T-cell (primary cell): Measurements from ENCODE around the gene RPL7A. TPM values are rescaled to one million over a fixed set of nuclear protein-coding genes. Genes with fewer than 3 reads are reported as not detected.
"Not testable (repeated sequence)": the region's sequence is repeated elsewhere in the genome, so short reads cannot be mapped to it uniquely, and the experiment has no call there.

Experiments used
- ATAC-seq, 4 experiments: fragments of 200-7000 bp in 3 of 4; fragments of 150-1000 bp in 1 of 4; cut with Tn5 transposase; replicated peaks in 1 of 4; 1 replicate in 3 of 4; 2 replicates in 1 of 4; pipeline ENCODE4 v1.10.0; 2021; ENCODE audit warnings: moderate library complexity in 3 of 4, mild to moderate bottlenecking in 2 of 4, moderate number of reproducible peaks in 1 of 4
- CTCF ChIA-PET, 2 donors: fragments of 300-600 bp; sonication (Branson Sonifier 250); formaldehyde crosslinking; loops; one replicate each; lab custom pipeline; 2022; ENCODE audit warnings: antibody characterized with exemption in 2 of 2; lab: Charles Lee
- POLR2A ChIA-PET, 2 donors: fragments of 300-600 bp; sonication (Branson Sonifier 250); formaldehyde crosslinking; loops; one replicate each; lab custom pipeline; 2022; ENCODE audit warnings: antibody characterized with exemption in 2 of 2; lab: Charles Lee
- DNase-seq, 35 experiments: peaks; one replicate each; pipeline versions ENCODE4 v3.0.0 to v3.0.0-alpha.2; 2013 to 2023
- H3K27ac ChIP-seq: one replicate; pipeline ENCODE4 v1.5.1; 2013; ENCODE audit warnings: low read length
- H3K27me3 ChIP-seq, 2 experiments: replicated peaks in 1 of 2; 1 replicate in 1 of 2; 2 replicates in 1 of 2; pipeline versions ENCODE4 v1.6.1 to v1.7.0; 2013; ENCODE audit warnings: low read length in 1 of 2, mixed read lengths in 1 of 2; ENCODE audit not compliant: control insufficient read depth in 2 of 2, insufficient read depth in 2 of 2; ENCODE audit errors: extremely low read depth in 1 of 2
- H3K36me3 ChIP-seq, 2 donors: 1 replicate in 1 of 2; 2 replicates in 1 of 2; pipeline versions ENCODE4 v1.6.1 to v1.7.0; 2013; ENCODE audit warnings: low read length in 1 of 2; ENCODE audit not compliant: control insufficient read depth in 2 of 2, insufficient read depth in 1 of 2; ENCODE audit errors: extremely low read depth in 1 of 2
- H3K4me1 ChIP-seq, 2 experiments: 1 replicate in 1 of 2; 2 replicates in 1 of 2; pipeline versions ENCODE4 v1.6.1 to v1.7.0; 2013; ENCODE audit warnings: low read length in 2 of 2, mixed read lengths in 1 of 2; ENCODE audit not compliant: insufficient read depth in 2 of 2, control insufficient read depth in 1 of 2; ENCODE audit errors: extremely low read depth in 1 of 2
- H3K4me3 ChIP-seq, 2 donors: 1 replicate in 1 of 2; 2 replicates in 1 of 2; pipeline versions ENCODE4 v1.5.1 to v1.7.0; 2013; ENCODE audit warnings: mild to moderate bottlenecking in 2 of 2, low read length in 1 of 2, moderate library complexity in 1 of 2; ENCODE audit not compliant: control insufficient read depth in 1 of 2; ENCODE audit errors: extremely low read depth in 1 of 2
- H3K9me3 ChIP-seq: 2 replicates; pipeline ENCODE4 v1.7.0; 2013
- H3K27ac Mint-ChIP-seq, 2 donors: one replicate each; pipeline ENCODE4 v1.8.0; 2020 to 2021; ENCODE audit warnings: mild to moderate bottlenecking in 2 of 2, mixed read lengths in 2 of 2
- H3K27me3 Mint-ChIP-seq, 2 donors: one replicate each; pipeline ENCODE4 v1.8.0; 2021 to 2022; ENCODE audit warnings: mixed read lengths in 2 of 2
- H3K36me3 Mint-ChIP-seq: one replicate; pipeline ENCODE4 v1.8.0; 2021; ENCODE audit warnings: mixed read lengths
- H3K4me1 Mint-ChIP-seq, 3 donors: one replicate each; pipeline ENCODE4 v1.8.0; 2020 to 2022; ENCODE audit warnings: mixed read lengths in 3 of 3, mild to moderate bottlenecking in 1 of 3
- H3K4me3 Mint-ChIP-seq, 3 donors: one replicate each; pipeline ENCODE4 v1.8.0; 2020 to 2022; ENCODE audit warnings: mild to moderate bottlenecking in 3 of 3, mixed read lengths in 3 of 3, moderate library complexity in 3 of 3
- H3K9me3 Mint-ChIP-seq, 3 donors: one replicate each; pipeline ENCODE4 v1.8.0; 2020 to 2022; ENCODE audit warnings: mixed read lengths in 3 of 3
- WGBS: methylation state at CpG from one replicate; pipeline ENCODE4 v1.1.5; 2013; ENCODE audit warnings: missing lambda C conversion rate; ENCODE audit not compliant: insufficient coverage; 5-methylcytosine and 5-hydroxymethylcytosine counted together
- total RNA-seq, 35 experiments: library from RNA in 6 of 35; stranded (reverse) in 6 of 35; fragments of 120-200 nt in 1 of 35; gene quantifications; one replicate each; pipeline versions ENCODE4 v1.2.1 to v1.2.4 and lab custom pipeline; 2013 to 2026

RPL7A gene
- total RNA-seq, 5 donors from 2014 or later (not counting 1 experiment from before 2014, with no cell fraction given), result 2,623 to 2,692 (median 2,659) TPM

GRCh38 chr9:133372144-133372543 is 24.1 kb downstream of the RPL7A start:
- Mint-ChIP-seq H3K4me1 (peaks cover 70 to 76% (median 73%) of the 10 kb centered on the region in 3 donors), H3K9me3 (no peaks in the 10 kb centered on the region), H3K4me3 (peak overlapping the region; percentile 73 to 92 (median 76)), H3K27ac (peak overlapping the region; percentile 93 to 95), H3K27me3 (no peaks in the 10 kb centered on the region), H3K36me3 (peaks cover 17% of the 10 kb centered on the region)
- H3K27me3 ChIP-seq, result no peaks in the 10 kb centered on the region
- ATAC-seq (no peak), DNase-seq (no peak)
- H3K4me3 ChIP-seq, result peak overlapping the region in 1 of 2 donors; percentile 55
- ChIA-PET POLR2A (interaction anchor here in 1 of 2 donors (0.6 kb wide), 1 partner anchor 341 kb away, joined by 3 read pairs; the partner anchor contains the start of gene GTF3C5), CTCF (interaction anchor here (1.0 to 2.7 kb wide), 6 partner anchors 16 to 186 kb away, joined by 3 to 16 read pairs (median 5); partner anchors contain the start of genes MED22 (in 1 of the 2), RPL7A (in 1 of the 2), SURF1 (in 1 of the 2) and SURF2 (in 1 of the 2))
- peaks cover 3 to 33% of the 10 kb centered on the region in 2 donors for H3K36me3 ChIP-seq
- H3K4me1 ChIP-seq, result peaks cover 48 to 91% of the 10 kb centered on the region in 2 experiments
- WGBS, result 41% methylated on average over 7 of the region's 7 CpGs
- no peaks in the 10 kb centered on the region for H3K9me3 ChIP-seq
- H3K27ac ChIP-seq, result peak overlapping the region; percentile 94

GRCh38 chr9:133374612-133375115 is 26.6 kb downstream of the RPL7A start:
- peak overlapping the region; percentile 93 to 97 for H3K27ac Mint-ChIP-seq
- ATAC-seq (no peak), DNase-seq (peak in 1 of 35 experiments; percentile 57)
- H3K27me3 Mint-ChIP-seq, result no peaks in the 10 kb centered on the region
- Histone ChIP-seq H3K4me1 (peaks cover 43 to 66% of the 10 kb centered on the region in 2 experiments), H3K9me3 (no peaks in the 10 kb centered on the region), H3K27ac (peak overlapping the region; percentile 77), H3K4me3 (peak overlapping the region; percentile 76 to 83), H3K27me3 (no peaks in the 10 kb centered on the region), H3K36me3 (peaks cover 0 to 12% of the 10 kb centered on the region in 2 donors)
- ChIA-PET POLR2A (no interaction called here), CTCF (interaction anchor here in 1 of 2 donors (0.9 to 1.5 kb wide), 2 partner anchors 23 to 27 kb away, joined by 4 to 7 read pairs; partner anchors contain the start of genes MED22 and RPL7A)
- WGBS, result 0% methylated on average over 5 of the region's 12 CpGs
- H3K9me3 Mint-ChIP-seq, result no peaks in the 10 kb centered on the region
- peaks cover 51 to 53% (median 51%) of the 10 kb centered on the region in 3 donors for H3K4me1 Mint-ChIP-seq
- H3K36me3 Mint-ChIP-seq, result peaks cover 9% of the 10 kb centered on the region
- H3K4me3 Mint-ChIP-seq, result peak overlapping the region; percentile 91 to 97 (median 92)

GRCh38 chr9:133375116-133375723 is 27.2 kb downstream of the RPL7A start:
- H3K9me3 ChIP-seq, result no peaks in the 10 kb centered on the region
- no peaks in the 10 kb centered on the region for H3K27me3 Mint-ChIP-seq
- WGBS, result under 1% methylated on average over 36 of the region's 39 CpGs
- H3K4me1 ChIP-seq, result peaks cover 38 to 60% of the 10 kb centered on the region in 2 experiments
- ATAC-seq, result peak in 3 of 4 experiments; percentile 1 to 3 (median 1)
- peak in 1 of 35 experiments; percentile 16 for DNase-seq
- peak overlapping the region; percentile 93 to 97 for H3K27ac Mint-ChIP-seq
- ChIA-PET CTCF (interaction anchor here in 1 of 2 donors (0.9 to 1.5 kb wide), 2 partner anchors 24 to 27 kb away, joined by 4 to 7 read pairs; partner anchors contain the start of genes MED22 and RPL7A), POLR2A (no interaction called here)
- peaks cover 45 to 48% (median 45%) of the 10 kb centered on the region in 3 donors for H3K4me1 Mint-ChIP-seq
- H3K9me3 Mint-ChIP-seq, result no peaks in the 10 kb centered on the region
- peak overlapping the region; percentile 91 to 97 (median 92) for H3K4me3 Mint-ChIP-seq
- H3K4me3 ChIP-seq, result peak overlapping the region; percentile 76 to 83
- peaks cover 5% of the 10 kb centered on the region for H3K36me3 Mint-ChIP-seq
- no peaks in the 10 kb centered on the region for H3K27me3 ChIP-seq
- peak overlapping the region; percentile 77 for H3K27ac ChIP-seq
- peaks cover 0 to 9% of the 10 kb centered on the region in 2 donors for H3K36me3 ChIP-seq

GRCh38 chr9:133375724-133376654 is 28.0 kb downstream of the RPL7A start, which contains the start of the genes STKLD1 and SURF4:
STKLD1 (plus strand) TSS chr9:133376366; CDS start chr9:133376474, 108 bp downstream.
SURF4 (minus strand) TSS chr9:133376060; CDS start chr9:133375969, 91 bp downstream.
- no peaks in the 10 kb centered on the region for H3K9me3 Mint-ChIP-seq
- ATAC-seq, result peak; percentile 86 to 90 (median 88)
- H3K36me3 Mint-ChIP-seq, result peaks cover 4% of the 10 kb centered on the region
- DNase-seq, result peak; percentile 81 to 97 (median 89)
- under 1% methylated on average over 120 of the region's 120 CpGs for WGBS
- Histone ChIP-seq H3K4me1 (peaks cover 30 to 52% of the 10 kb centered on the region in 2 experiments), H3K9me3 (no peaks in the 10 kb centered on the region), H3K27me3 (no peaks in the 10 kb centered on the region), H3K27ac (peak within 1 kb of the TSS; percentile 77), H3K4me3 (peak within 1 kb of the TSS; percentile 76 to 83), H3K36me3 (peaks cover 0 to 9% of the 10 kb centered on the region in 2 donors)
- no peaks in the 10 kb centered on the region for H3K27me3 Mint-ChIP-seq
- H3K4me3 Mint-ChIP-seq, result peak within 1 kb of the TSS; percentile 91 to 97 (median 92)
- H3K4me1 Mint-ChIP-seq, result peaks cover 37 to 40% (median 38%) of the 10 kb centered on the region in 3 donors
- ChIA-PET CTCF (no interaction called here), POLR2A (no interaction called here)
- H3K27ac Mint-ChIP-seq, result peak within 1 kb of the TSS; percentile 93 to 97

DNA sequence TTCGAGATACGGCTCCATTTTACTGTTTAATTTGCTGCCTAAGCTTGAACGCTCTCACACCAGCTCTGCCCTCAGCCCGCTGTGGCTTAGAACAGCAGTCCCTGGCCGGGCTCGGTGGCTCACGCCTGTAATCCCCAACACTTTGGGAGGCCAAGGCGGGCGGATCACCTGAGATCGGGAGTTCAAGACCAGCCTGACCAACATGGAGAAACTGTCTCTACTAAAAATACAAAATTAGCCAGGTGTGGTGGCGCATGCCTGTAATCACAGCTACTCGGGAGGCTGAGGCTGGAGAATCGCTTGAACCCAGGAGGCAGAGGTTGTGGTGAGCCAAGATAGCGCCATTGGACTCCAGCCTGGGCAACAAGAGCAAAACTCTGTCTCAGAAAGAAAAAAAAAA is 29.3 kb downstream of the RPL7A start:
- POLR2A ChIA-PET, CTCF ChIA-PET, H3K9me3 ChIP-seq, H3K27ac Mint-ChIP-seq, ATAC-seq, H3K27me3 ChIP-seq, H3K27ac ChIP-seq, DNase-seq, H3K9me3 Mint-ChIP-seq, H3K4me3 ChIP-seq, H3K36me3 ChIP-seq, H3K36me3 Mint-ChIP-seq, H3K27me3 Mint-ChIP-seq: not testable (repeated sequence)
- 97% methylated on average over 11 of the region's 14 CpGs for whole genome bisulfite sequencing
- peaks cover 18 to 39% of the 10 kb centered on the region in 2 experiments for H3K4me1 ChIP-seq
- peak overlapping the region; percentile 68 to 72 (median 69) for H3K4me3 Mint-ChIP-seq
- H3K4me1 Mint-ChIP-seq, result peaks cover 24 to 27% (median 25%) of the 10 kb centered on the region in 3 donors
